Measurements from ENCODE around the gene GJD4. TPM values are rescaled to one million over a fixed set of nuclear protein-coding genes. Genes with fewer than 3 reads are reported as not detected.

Gene GJD4
- total RNA-seq, 2 experiments from 2014 or later = not detected

DNA sequence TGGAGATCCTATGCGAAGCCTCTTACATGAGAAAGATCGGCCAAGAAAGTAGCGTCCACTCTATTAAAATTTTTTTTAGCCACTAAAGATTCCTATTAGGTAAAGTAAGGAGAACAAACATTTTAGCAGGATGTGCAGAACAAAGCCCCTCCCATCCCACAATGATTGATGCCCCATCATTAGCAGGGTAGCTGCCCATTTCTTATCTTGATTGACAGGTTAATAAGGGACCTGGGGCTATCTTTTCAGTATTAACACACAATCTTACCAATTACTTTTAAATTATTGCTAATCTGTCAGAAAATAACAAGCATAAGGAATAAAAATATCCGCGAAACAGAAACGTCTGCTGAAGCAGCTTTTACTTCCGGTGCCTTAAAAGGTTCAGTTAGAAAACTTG lies 31.8 kb downstream of the GJD4 start:
- BruUV-seq (replicated peaks) = no TSS peak
- H3K36me3 ChIP-seq (ENCODE audit: insufficient read depth, low read length) = no peaks in the 10 kb centered on the region
- H3K79me2 ChIP-seq (ENCODE audit: insufficient read depth, low read depth, low read length) = no peaks in the 10 kb centered on the region
- H2AFZ ChIP-seq (ENCODE audit: low read length) = no peak overlapping the region
- H3K9me2 ChIP-seq (ENCODE audit: insufficient read depth, low read length) = no peaks in the 10 kb centered on the region
- no peak overlapping the region for H3K4me3 ChIP-seq (ENCODE audit: low read depth, low read length, poor library complexity, severe bottlenecking)
- H3K27ac ChIP-seq (ENCODE audit: low read depth, low read length, poor library complexity, severe bottlenecking) = no peak overlapping the region
- H3K9me3 ChIP-seq (ENCODE audit: low read length) = no peaks in the 10 kb centered on the region
- intact Hi-C loops (cut with micrococcal nuclease; ENCODE audit: unreplicated experiment) = loop anchor here (2.0 to 10.0 kb wide), 3 partner anchors 278 to 1236 kb away; no protein-coding TSS in a partner anchor
- no peak overlapping the region for H3K4me2 ChIP-seq (ENCODE audit: low read length)
- peaks cover 5% of the 10 kb centered on the region for H3K4me1 ChIP-seq (ENCODE audit: insufficient read depth, low read length, poor library complexity, severe bottlenecking)
- DNase-seq (ENCODE audit: low spot score) = no peak
- TF ChIP-seq EZH2phosphoT487 (IDR thresholded peaks at IDR 0.05; ENCODE audit: borderline replicate concordance, low read depth, low read length) = no peak
- TF ChIP-seq, protein P1, sequence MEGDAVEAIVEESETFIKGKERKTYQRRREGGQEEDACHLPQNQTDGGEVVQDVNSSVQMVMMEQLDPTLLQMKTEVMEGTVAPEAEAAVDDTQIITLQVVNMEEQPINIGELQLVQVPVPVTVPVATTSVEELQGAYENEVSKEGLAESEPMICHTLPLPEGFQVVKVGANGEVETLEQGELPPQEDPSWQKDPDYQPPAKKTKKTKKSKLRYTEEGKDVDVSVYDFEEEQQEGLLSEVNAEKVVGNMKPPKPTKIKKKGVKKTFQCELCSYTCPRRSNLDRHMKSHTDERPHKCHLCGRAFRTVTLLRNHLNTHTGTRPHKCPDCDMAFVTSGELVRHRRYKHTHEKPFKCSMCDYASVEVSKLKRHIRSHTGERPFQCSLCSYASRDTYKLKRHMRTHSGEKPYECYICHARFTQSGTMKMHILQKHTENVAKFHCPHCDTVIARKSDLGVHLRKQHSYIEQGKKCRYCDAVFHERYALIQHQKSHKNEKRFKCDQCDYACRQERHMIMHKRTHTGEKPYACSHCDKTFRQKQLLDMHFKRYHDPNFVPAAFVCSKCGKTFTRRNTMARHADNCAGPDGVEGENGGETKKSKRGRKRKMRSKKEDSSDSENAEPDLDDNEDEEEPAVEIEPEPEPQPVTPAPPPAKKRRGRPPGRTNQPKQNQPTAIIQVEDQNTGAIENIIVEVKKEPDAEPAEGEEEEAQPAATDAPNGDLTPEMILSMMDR (conservative IDR thresholded peaks at IDR 0.05; ENCODE audit: low read length) = no peak
- H4K20me1 ChIP-seq (ENCODE audit: insufficient read depth, low read length) = no peaks in the 10 kb centered on the region
- ChIA-PET POLR2A (interaction anchor here (1.2 kb wide), 1 partner anchor 9 kb away, joined by 3 read pairs; no protein-coding TSS in a partner anchor), CTCF (ENCODE audit: unreplicated experiment) (no interaction called here)

DNA sequence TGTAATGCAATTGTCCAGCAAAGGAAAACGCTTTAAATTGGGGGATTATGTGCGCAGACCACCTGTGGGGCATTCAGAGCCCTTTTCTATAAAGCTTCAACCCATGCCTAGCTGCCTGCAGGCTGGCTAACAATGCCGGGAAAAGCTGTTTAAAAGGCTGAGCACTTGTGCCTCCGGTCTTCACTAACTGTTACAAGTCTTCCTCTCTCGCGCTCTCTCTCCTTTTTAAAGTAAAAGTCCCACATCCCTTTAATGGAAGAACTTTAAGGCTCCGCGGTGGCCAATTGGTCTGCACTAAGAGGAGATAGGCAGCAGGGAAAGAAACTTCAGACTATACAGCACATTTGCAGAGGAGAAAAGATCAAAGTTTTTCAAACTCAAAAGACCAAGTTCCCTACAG lies 32.3 kb downstream of the GJD4 start:
- no peak overlapping the region for H3K4me3 ChIP-seq (ENCODE audit: low read depth, low read length, poor library complexity, severe bottlenecking)
- H3K4me2 ChIP-seq (ENCODE audit: low read length) = no peak overlapping the region
- no TSS peak for BruUV-seq (replicated peaks)
- POLR2A ChIA-PET = no interaction called here
- TF ChIP-seq, protein P1 (conservative IDR thresholded peaks at IDR 0.05; ENCODE audit: low read length) = no peak
- TF ChIP-seq EZH2phosphoT487 (IDR thresholded peaks at IDR 0.05; ENCODE audit: borderline replicate concordance, low read depth, low read length) = no peak
- peaks cover 5% of the 10 kb centered on the region for H3K4me1 ChIP-seq (ENCODE audit: insufficient read depth, low read length, poor library complexity, severe bottlenecking)
- H3K79me2 ChIP-seq (ENCODE audit: insufficient read depth, low read depth, low read length) = no peaks in the 10 kb centered on the region
- no peaks in the 10 kb centered on the region for H3K9me2 ChIP-seq (ENCODE audit: insufficient read depth, low read length)
- no peaks in the 10 kb centered on the region for H3K36me3 ChIP-seq (ENCODE audit: insufficient read depth, low read length)
- no peaks in the 10 kb centered on the region for H4K20me1 ChIP-seq (ENCODE audit: insufficient read depth, low read length)
- H3K9me3 ChIP-seq (ENCODE audit: low read length) = no peaks in the 10 kb centered on the region
- CTCF ChIA-PET (ENCODE audit: unreplicated experiment) = no interaction called here
- H3K27ac ChIP-seq (ENCODE audit: low read depth, low read length, poor library complexity, severe bottlenecking) = no peak overlapping the region
- H2AFZ ChIP-seq (ENCODE audit: low read length) = no peak overlapping the region
- no peak for DNase-seq (ENCODE audit: low spot score)
- intact Hi-C loops (cut with micrococcal nuclease; ENCODE audit: unreplicated experiment) = loop anchor here (2.0 to 10.0 kb wide), 3 partner anchors 277 to 1235 kb away; no protein-coding TSS in a partner anchor

DNA sequence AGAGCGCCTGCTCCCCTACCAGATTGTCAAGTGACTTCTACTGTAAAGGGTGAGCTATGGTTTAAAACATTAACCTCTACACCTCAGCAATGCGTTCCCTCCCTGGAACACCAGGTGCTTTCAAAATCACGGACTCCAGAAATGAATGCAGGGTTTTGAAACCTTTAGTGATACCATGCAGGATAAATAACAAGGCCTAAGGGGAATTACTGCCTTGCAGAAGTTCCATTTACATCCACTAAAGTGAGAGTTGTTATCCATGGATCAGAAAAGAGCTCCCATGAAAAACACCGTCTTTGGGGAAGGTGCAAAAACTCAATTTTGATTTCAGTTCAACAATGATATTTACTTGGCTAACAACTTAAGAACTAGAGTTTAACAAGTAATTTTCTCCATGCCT lies 33.0 kb downstream of the GJD4 start:
- Histone ChIP-seq H4K20me1 (ENCODE audit: insufficient read depth, low read length) (no peaks in the 10 kb centered on the region), H3K4me1 (ENCODE audit: insufficient read depth, low read length, poor library complexity, severe bottlenecking) (peaks cover 10% of the 10 kb centered on the region), H3K79me2 (ENCODE audit: insufficient read depth, low read depth, low read length) (no peaks in the 10 kb centered on the region), H3K27ac (ENCODE audit: low read depth, low read length, poor library complexity, severe bottlenecking) (no peak overlapping the region), H3K9me3 (ENCODE audit: low read length) (no peaks in the 10 kb centered on the region), H3K4me3 (ENCODE audit: low read depth, low read length, poor library complexity, severe bottlenecking) (no peak overlapping the region), H3K36me3 (ENCODE audit: insufficient read depth, low read length) (no peaks in the 10 kb centered on the region), H2AFZ (ENCODE audit: low read length) (no peak overlapping the region), H3K4me2 (ENCODE audit: low read length) (no peak overlapping the region), H3K9me2 (ENCODE audit: insufficient read depth, low read length) (no peaks in the 10 kb centered on the region)
- no peak for DNase-seq (ENCODE audit: low spot score)
- BruUV-seq (replicated peaks) = no TSS peak
- TF ChIP-seq, protein P1 (conservative IDR thresholded peaks at IDR 0.05; ENCODE audit: low read length) = no peak
- no peak for TF ChIP-seq EZH2phosphoT487 (IDR thresholded peaks at IDR 0.05; ENCODE audit: borderline replicate concordance, low read depth, low read length)
- POLR2A ChIA-PET = no interaction called here
- CTCF ChIA-PET (ENCODE audit: unreplicated experiment) = interaction anchor here (0.8 kb wide), 1 partner anchor 127 kb away, joined by 3 read pairs; no protein-coding TSS in a partner anchor
- intact Hi-C loops (cut with micrococcal nuclease; ENCODE audit: unreplicated experiment) = loop anchor here (10.0 kb wide), 2 partner anchors 277 to 1087 kb away; no protein-coding TSS in a partner anchor
